PFSK-1 (cell line): ENCODE data around the gene IQCE.

Source experiments
- FOXP2 ChIP-seq: optimal IDR thresholded peaks from 2 replicates; pipeline ENCODE3; 2011; ENCODE audit warnings: borderline replicate concordance, control low read depth, inconsistent platforms; ENCODE audit not compliant: insufficient read depth; ENCODE audit errors: extremely low read length, extremely low read depth
- POLR2AphosphoS5 ChIP-seq: IDR thresholded peaks from 2 replicates; pipeline ENCODE4 v1.6.1; 2012; ENCODE audit warnings: low read depth, mild to moderate bottlenecking, control low read depth, low read length, moderate library complexity
- SIN3A ChIP-seq: IDR thresholded peaks from 2 replicates; pipeline ENCODE4 v1.6.1; 2012; ENCODE audit warnings: mild to moderate bottlenecking, low read length, moderate library complexity, borderline replicate concordance; ENCODE audit not compliant: insufficient read depth
- TAF1 ChIP-seq: IDR thresholded peaks from 2 replicates; pipeline ENCODE4 v1.6.1; 2012; ENCODE audit warnings: low read length, control low read depth, borderline replicate concordance; ENCODE audit not compliant: insufficient read depth
- TF ChIP-seq, protein P1 (sequence below), 2 experiments: IDR thresholded peaks; 2 replicates each; pipeline versions ENCODE4 v1.6.1 to v1.8.0; 2011 to 2012; ENCODE audit warnings: low read depth in 2 of 2, low read length in 2 of 2, control low read depth in 1 of 2, inconsistent platforms in 1 of 2, mild to moderate bottlenecking in 1 of 2, moderate library complexity in 1 of 2; ENCODE audit not compliant: insufficient read depth in 1 of 2

Gene IQCE

GRCh38 chr7:2607923-2608904, 49.4 kb downstream of the IQCE start:
- TF ChIP-seq SIN3A = no peak
- no peak for TF ChIP-seq FOXP2
- no peak for TF ChIP-seq TAF1
- TF ChIP-seq, protein P1, sequence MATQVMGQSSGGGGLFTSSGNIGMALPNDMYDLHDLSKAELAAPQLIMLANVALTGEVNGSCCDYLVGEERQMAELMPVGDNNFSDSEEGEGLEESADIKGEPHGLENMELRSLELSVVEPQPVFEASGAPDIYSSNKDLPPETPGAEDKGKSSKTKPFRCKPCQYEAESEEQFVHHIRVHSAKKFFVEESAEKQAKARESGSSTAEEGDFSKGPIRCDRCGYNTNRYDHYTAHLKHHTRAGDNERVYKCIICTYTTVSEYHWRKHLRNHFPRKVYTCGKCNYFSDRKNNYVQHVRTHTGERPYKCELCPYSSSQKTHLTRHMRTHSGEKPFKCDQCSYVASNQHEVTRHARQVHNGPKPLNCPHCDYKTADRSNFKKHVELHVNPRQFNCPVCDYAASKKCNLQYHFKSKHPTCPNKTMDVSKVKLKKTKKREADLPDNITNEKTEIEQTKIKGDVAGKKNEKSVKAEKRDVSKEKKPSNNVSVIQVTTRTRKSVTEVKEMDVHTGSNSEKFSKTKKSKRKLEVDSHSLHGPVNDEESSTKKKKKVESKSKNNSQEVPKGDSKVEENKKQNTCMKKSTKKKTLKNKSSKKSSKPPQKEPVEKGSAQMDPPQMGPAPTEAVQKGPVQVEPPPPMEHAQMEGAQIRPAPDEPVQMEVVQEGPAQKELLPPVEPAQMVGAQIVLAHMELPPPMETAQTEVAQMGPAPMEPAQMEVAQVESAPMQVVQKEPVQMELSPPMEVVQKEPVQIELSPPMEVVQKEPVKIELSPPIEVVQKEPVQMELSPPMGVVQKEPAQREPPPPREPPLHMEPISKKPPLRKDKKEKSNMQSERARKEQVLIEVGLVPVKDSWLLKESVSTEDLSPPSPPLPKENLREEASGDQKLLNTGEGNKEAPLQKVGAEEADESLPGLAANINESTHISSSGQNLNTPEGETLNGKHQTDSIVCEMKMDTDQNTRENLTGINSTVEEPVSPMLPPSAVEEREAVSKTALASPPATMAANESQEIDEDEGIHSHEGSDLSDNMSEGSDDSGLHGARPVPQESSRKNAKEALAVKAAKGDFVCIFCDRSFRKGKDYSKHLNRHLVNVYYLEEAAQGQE (IDR thresholded peaks at IDR 0.05; ENCODE audit: insufficient read depth in 1 of 2, low read depth in 2 of 2, low read length in 2 of 2) = no peak
- TF ChIP-seq POLR2AphosphoS5 = no peak

DNA sequence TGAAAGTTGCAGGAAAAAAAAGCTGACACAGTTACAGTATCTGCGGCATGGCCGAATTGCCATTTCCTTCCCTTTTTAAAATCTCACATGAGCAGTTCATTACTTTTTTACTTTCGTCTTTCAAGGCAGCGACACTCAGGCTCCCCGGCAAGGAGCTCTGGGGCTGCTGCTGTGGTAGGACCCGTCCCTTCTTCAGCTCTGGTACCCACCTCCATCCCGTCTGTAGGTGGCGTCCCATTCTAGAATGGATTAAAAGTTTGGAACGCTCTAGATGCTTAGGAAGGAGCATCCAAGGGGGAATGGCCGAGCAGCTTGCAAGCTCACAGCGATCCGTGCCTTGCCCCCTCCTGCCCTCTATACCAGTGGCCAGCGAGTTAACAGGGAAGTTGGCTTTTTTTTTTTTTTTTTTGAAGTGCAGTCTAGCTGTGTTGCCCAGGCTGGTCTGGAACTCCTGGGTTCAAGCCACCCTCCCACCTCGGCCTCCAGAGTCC, 50.2 kb downstream of the IQCE start:
- TF ChIP-seq, protein P1 (IDR thresholded peaks at IDR 0.05; ENCODE audit: insufficient read depth in 1 of 2, low read depth in 2 of 2, low read length in 2 of 2) = no peak
- no peak for TF ChIP-seq POLR2AphosphoS5
- TF ChIP-seq TAF1 = no peak
- TF ChIP-seq FOXP2 = no peak
- TF ChIP-seq SIN3A = no peak

- TF ChIP-seq FOXP2 (no peak), SIN3A (no peak)
Observed at GRCh38 chr7:2610466-2610865, 51.7 kb downstream of the IQCE start.

GRCh38 chr7:2610898-2611297, 52.1 kb downstream of the IQCE start:
- TF ChIP-seq, protein P1 (IDR thresholded peaks at IDR 0.05; ENCODE audit: insufficient read depth in 1 of 2, low read depth in 2 of 2, low read length in 2 of 2) = no peak
- TF ChIP-seq FOXP2 = no peak
- no peak for TF ChIP-seq SIN3A
- TF ChIP-seq TAF1 = no peak
- no peak for TF ChIP-seq POLR2AphosphoS5

DNA sequence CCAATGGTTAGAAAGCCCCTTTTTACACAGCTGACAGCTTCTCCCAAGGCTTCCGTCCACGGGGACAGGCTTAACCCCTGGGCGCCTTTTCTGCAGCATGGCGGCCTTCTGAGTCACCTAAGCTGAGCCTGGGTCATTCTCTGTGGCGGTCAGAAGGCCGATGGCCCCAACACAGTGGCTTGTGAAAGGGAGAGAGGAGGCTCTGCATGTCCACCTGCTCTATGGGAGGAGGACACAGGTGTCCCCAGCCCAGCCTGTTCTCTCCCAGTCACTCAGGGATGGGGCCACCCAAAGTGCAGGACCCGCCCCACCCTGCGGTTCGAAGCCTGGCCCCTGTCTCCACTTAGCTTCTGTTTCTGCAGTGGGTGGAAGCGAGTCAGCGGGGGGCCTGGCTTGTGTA, 52.6 kb downstream of the IQCE start:
- TF ChIP-seq TAF1 = no peak
- TF ChIP-seq, protein P1 (IDR thresholded peaks at IDR 0.05; ENCODE audit: insufficient read depth in 1 of 2, low read depth in 2 of 2, low read length in 2 of 2) = no peak
- TF ChIP-seq FOXP2 = no peak
- no peak for TF ChIP-seq POLR2AphosphoS5
- TF ChIP-seq SIN3A = no peak
